Lung microvascular endothelial cell (primary cell): ENCODE data around the gene NFIL3. TPM values are rescaled to one million over a fixed set of nuclear protein-coding genes. Genes with fewer than 3 reads are reported as not detected.

Experiments used
- DNase-seq, 2 donors: peaks; one replicate each; pipeline versions ENCODE4 v3.0.0 to v3.0.0-alpha.2; 2010; ENCODE audit warnings: low read depth in 2 of 2
- total RNA-seq: library from RNA; depleted of rRNA; stranded (reverse); fragments of >200 nt; gene quantifications from 2 replicates; pipeline ENCODE4 v1.2.1, GENCODE V29; 2014

The NFIL3 gene
- total RNA-seq, 1 donor from 2014 or later = 4.6 TPM

DNA sequence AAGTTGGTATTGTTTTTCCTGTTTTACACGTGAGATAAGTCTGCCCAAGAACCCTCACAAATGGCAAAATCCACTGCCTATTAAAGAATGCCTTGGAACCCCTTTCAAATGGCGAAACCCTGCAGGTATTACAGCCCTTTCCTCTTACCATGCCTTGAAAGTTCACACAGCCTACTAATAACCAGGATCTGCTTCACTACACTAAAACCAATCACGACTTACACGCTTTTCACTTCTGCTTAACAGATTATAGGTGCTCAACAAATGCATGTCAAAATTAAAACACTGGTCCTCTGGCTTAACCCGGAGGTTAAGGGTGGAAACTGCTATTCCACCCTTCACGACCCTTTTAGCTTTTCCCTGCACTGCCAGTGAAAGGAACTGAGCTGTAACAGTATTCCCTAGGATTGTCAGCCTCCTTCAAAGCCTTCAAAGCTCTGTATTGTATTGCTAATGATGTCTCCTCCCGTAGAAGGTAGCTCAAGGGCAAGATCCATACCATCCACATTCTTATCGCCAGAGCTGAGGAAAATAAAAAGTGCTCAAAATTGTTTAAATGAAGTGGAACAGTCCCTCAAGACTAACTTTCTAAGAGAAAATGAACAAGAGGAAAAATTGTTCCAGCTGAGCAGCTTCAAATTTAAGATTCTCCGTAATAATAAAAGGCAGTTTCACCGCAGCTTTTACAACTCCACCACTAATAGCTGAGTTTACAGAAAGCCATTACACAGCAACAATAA lies 62.9 kb downstream of the NFIL3 start:
- no peak for DNase-seq

DNA sequence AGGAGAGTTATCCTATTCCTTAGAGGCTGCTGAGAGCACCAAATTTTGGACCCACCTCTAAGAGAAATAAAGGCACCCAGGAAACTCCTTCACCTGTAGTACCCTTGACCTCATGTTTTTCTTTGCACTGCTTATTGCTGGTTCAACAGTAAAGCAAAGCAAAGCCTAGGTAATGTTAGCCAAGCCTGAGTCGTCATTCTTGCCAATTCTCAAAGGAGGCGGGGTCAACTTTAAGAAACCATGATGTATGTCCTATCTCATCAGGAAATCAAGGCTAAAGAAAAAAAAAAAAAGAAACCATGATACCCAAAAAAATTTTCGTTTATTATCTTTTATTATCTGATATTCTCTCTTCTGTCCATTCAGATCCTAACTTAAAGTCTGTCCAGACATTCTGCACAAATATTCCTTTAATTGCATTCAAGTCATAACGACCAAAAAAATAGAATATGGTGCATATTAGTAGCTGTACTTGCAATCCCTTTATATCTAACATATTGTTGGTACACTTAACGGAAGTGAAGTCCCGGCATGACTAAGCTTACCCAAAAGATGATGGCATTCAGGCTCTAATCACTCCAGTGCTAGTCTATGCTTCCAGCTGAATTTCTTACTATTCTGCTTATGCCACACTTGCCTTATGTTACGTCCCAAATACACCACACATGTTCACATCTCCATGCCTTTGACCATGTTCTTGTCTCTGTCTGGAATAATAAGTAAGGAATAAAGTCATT lies 63.7 kb downstream of the NFIL3 start:
- DNase-seq = no peak

GRCh38 chr9:91359083-91359482 lies 64.5 kb downstream of the NFIL3 start:
- DNase-seq = no peak

Other genes with a start within 250 kb of the NFIL3 start
- gene AUH, start 61.9 kb downstream of the NFIL3 start, total RNA-seq = 7.8 and 13.3 TPM in 2 replicates